BE2C (cell line): Measurements from ENCODE around the gene GAS2L3.
A peak's percentile ranks its signal among the peaks of the same experiment; 100 is the strongest.

Source experiments
- DNase-seq: peaks from one replicate; pipeline ENCODE4 v3.0.0-alpha.2; 2020
- H3K27me3 ChIP-seq: fragments of 250-450 bp; sonication (Bioruptor Pico); 2 replicates; pipeline ENCODE4 v1.5.1; 2020; ENCODE audit warnings: mild to moderate bottlenecking
- H3K36me3 ChIP-seq: fragments of 250-450 bp; sonication (Bioruptor Pico); 2 replicates; pipeline ENCODE4 v1.5.1; 2020; ENCODE audit warnings: mild to moderate bottlenecking
- H3K4me1 ChIP-seq: fragments of 250-450 bp; sonication (Bioruptor Pico); 2 replicates; pipeline ENCODE4 v1.5.1; 2020
- H3K4me3 ChIP-seq: 2 replicates; pipeline ENCODE4 v1.5.1; 2011; ENCODE audit warnings: low read depth, low read length
- H3K9me3 ChIP-seq: fragments of 250-450 bp; sonication (Bioruptor Pico); 2 replicates; pipeline ENCODE4 v1.5.1; 2020
- CTCF ChIP-seq: IDR thresholded peaks from 2 replicates; pipeline ENCODE4 v1.5.1; 2012; ENCODE audit warnings: mild to moderate bottlenecking, low read depth, low read length

GAS2L3 gene

GRCh38 chr12:100566887-100567637 is 6.4 kb upstream of the GAS2L3 start:
- no peak for DNase-seq

GRCh38 chr12:100567945-100568344 is 5.5 kb upstream of the GAS2L3 start:
- TF ChIP-seq CTCF, result no peak
- Histone ChIP-seq H3K9me3 (no peaks in the 10 kb centered on the region), H3K4me1 (no peaks in the 10 kb centered on the region), H3K4me3 (no peak overlapping the region), H3K27me3 (peaks cover 4% of the 10 kb centered on the region; the same call in 1 of the 2 replicates), H3K36me3 (no peaks in the 10 kb centered on the region)
- DNase-seq, result no peak

More at GRCh38 chr12:100566887-100567637, 6.4 kb upstream of the GAS2L3 start:
- no peaks in the 10 kb centered on the region for H3K9me3 ChIP-seq
- no peaks in the 10 kb centered on the region for H3K36me3 ChIP-seq
- peaks cover 4% of the 10 kb centered on the region; the same call in 1 of the 2 replicates for H3K27me3 ChIP-seq
- H3K4me1 ChIP-seq, result no peaks in the 10 kb centered on the region
- H3K4me3 ChIP-seq, result no peak overlapping the region
- no peak for TF ChIP-seq CTCF

- Histone ChIP-seq H3K9me3 (no peaks in the 10 kb centered on the region), H3K36me3 (no peaks in the 10 kb centered on the region), H3K27me3 (no peaks in the 10 kb centered on the region), H3K4me1 (peaks cover 6% of the 10 kb centered on the region; the same call in 1 of the 2 replicates), H3K4me3 (no peak overlapping the region)
- no peak for TF ChIP-seq CTCF
- DNase-seq, result no peak
Measured at GRCh38 chr12:100572184-100572583, 1.3 kb upstream of the GAS2L3 start.

DNA sequence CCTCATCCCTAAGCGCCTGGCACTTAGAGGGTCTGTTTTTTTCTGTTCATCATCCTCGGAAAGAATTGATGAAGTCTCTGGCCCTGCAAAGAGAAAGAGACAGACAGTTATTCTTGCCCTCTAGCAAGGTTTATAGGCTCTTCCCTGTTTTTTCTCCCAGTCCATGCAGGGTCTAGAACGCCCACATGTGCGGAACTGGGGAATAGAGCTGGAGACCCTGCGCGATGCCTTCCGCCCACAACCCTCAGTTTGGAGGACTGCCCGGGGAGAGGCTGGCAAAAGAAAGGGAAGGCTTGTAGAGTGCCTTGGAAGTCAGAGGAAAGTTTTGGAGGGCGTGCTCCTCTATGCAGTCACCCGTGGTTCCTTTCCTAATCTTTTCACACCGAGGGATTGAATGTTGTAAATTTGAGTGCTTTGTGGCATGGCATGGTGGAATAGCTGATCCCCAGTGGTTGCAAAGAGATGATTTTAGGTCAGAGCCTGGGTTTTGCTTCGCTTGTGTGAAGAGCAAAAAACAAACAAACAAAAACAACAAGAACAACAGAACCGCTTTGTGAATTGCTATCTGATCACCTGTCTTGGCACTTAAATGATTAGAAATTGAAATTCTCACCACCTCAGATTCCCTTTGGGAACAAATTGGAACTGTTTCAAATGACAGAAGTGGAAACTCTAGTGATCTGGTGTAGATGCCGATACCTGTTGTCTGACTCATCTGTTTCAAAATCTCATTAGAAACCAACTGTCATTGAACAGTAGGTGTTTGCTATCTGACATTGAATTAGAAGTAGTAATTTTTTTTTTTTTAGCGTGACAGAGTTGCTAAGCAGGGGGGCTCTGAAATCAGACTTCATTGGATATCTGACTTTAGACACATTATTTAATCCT is 947 bp downstream of the GAS2L3 start:
- Histone ChIP-seq H3K9me3 (no peaks in the 10 kb centered on the region), H3K4me3 (peak overlapping the region; percentile 90), H3K27me3 (no peaks in the 10 kb centered on the region), H3K36me3 (no peaks in the 10 kb centered on the region), H3K4me1 (peaks cover 6% of the 10 kb centered on the region; the same call in 1 of the 2 replicates)
- TF ChIP-seq CTCF, result no peak
- peak; percentile 34 for DNase-seq

DNA sequence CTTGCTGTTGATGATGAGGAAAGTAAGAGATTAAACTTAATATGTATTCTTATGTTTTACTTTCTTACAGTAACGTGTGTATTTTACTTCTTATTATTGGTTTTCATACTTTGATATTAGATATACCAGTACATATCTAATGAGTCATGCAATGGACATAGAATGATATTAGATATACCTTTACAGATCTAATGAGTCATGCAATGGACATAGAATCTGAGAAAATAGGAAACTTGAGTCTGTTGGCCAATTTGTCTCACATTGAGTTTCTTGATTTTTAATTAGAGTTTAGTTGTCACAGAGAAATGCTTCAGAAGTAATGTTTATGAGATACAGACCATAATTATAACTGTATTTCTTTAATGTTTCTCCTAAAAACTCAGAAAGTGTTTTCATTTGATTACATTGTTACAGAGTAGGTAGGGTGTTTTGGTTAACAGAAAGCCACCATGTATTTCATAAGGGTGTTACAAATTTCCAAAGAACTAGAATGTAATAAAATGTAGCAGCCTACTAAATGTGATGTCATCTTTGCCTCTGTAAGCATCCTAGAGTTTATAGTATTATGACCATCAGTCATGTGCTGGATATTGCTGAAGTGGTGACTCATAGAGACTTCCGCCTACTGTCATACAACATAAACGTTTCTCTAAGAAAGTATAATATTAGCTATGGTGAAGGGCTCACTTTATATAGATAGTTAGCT is 3.0 kb downstream of the GAS2L3 start:
- DNase-seq, result no peak
- H3K27me3 ChIP-seq, result no peaks in the 10 kb centered on the region
- no peaks in the 10 kb centered on the region for H3K9me3 ChIP-seq
- H3K4me1 ChIP-seq, result peaks cover 10% of the 10 kb centered on the region; the same call in 1 of the 2 replicates
- no peak for TF ChIP-seq CTCF
- H3K36me3 ChIP-seq, result no peaks in the 10 kb centered on the region
- no peak overlapping the region for H3K4me3 ChIP-seq
